Naive thymus-derived CD4-positive, alpha-beta T cell (primary cell): ENCODE data around the gene SLC45A3. TPM values are rescaled to one million over a fixed set of nuclear protein-coding genes. Genes with fewer than 3 reads are reported as not detected.

Experiments used
- ATAC-seq: fragments of 150-1000 bp; cut with Tn5 transposase; 2 replicates; pipeline ENCODE4 v1.10.0; 2021; ENCODE audit warnings: mild to moderate bottlenecking, moderate library complexity
- CTCF ChIA-PET: fragments of 350-600 bp; sonication (Branson Sonifier 250); formaldehyde crosslinking; loops from one replicate; lab custom pipeline; 2021; ENCODE audit warnings: antibody characterized with exemption; lab: Charles Lee
- POLR2A ChIA-PET: fragments of 350-600 bp; sonication (Branson Sonifier 250); formaldehyde crosslinking; loops from one replicate; lab custom pipeline; 2021; ENCODE audit warnings: antibody characterized with exemption, inconsistent platforms; lab: Charles Lee
- DNase-seq, 9 donors: peaks; one replicate each; pipeline versions ENCODE4 v3.0.0 to v3.0.0-alpha.2; 2020 to 2022; ENCODE audit warnings: mixed read lengths in 1 of 9
- H3K27ac ChIP-seq: one replicate; pipeline ENCODE4 v1.7.0; 2013; ENCODE audit warnings: mild to moderate bottlenecking, low read depth, low read length, moderate library complexity
- H3K27me3 ChIP-seq, 2 donors: one replicate each; pipeline ENCODE4 v1.7.0; 2013; ENCODE audit warnings: low read length in 2 of 2, mild to moderate bottlenecking in 2 of 2, moderate library complexity in 2 of 2; ENCODE audit not compliant: control insufficient read depth in 2 of 2, insufficient read depth in 2 of 2
- H3K36me3 ChIP-seq, 3 experiments: 1 replicate in 2 of 3; 2 replicates in 1 of 3; pipeline ENCODE4 v1.7.0; 2013; ENCODE audit warnings: low read length in 3 of 3, mild to moderate bottlenecking in 3 of 3, moderate library complexity in 1 of 3; ENCODE audit not compliant: insufficient read depth in 3 of 3, control insufficient read depth in 2 of 3
- H3K4me1 ChIP-seq, 2 donors: one replicate each; pipeline ENCODE4 v1.7.0; 2013; ENCODE audit warnings: low read length in 2 of 2, mild to moderate bottlenecking in 2 of 2, moderate library complexity in 1 of 2; ENCODE audit not compliant: control insufficient read depth in 2 of 2, insufficient read depth in 2 of 2
- H3K4me3 ChIP-seq: 2 replicates; pipeline ENCODE4 v1.7.0; 2013; ENCODE audit warnings: mild to moderate bottlenecking, low read length
- H3K9me3 ChIP-seq, 3 experiments: 1 replicate in 2 of 3; 2 replicates in 1 of 3; pipeline ENCODE4 v1.7.0; 2013; ENCODE audit warnings: low read length in 3 of 3; ENCODE audit not compliant: control insufficient read depth in 2 of 3
- H3K27ac Mint-ChIP-seq, 9 donors: one replicate each; pipeline ENCODE4 v1.8.0; 2020 to 2022; ENCODE audit warnings: mixed read lengths in 9 of 9, mild to moderate bottlenecking in 8 of 9, moderate library complexity in 5 of 9, inconsistent platforms in 2 of 9
- H3K27me3 Mint-ChIP-seq, 5 donors: one replicate each; pipeline ENCODE4 v1.8.0; 2021 to 2022; ENCODE audit warnings: mixed read lengths in 5 of 5, mild to moderate bottlenecking in 1 of 5
- H3K36me3 Mint-ChIP-seq, 5 donors: one replicate each; pipeline ENCODE4 v1.8.0; 2020 to 2022; ENCODE audit warnings: mixed read lengths in 5 of 5, mild to moderate bottlenecking in 3 of 5, inconsistent platforms in 1 of 5
- H3K4me1 Mint-ChIP-seq, 7 donors: one replicate each; pipeline ENCODE4 v1.8.0; 2020 to 2022; ENCODE audit warnings: mixed read lengths in 7 of 7, mild to moderate bottlenecking in 3 of 7, inconsistent platforms in 1 of 7
- H3K4me3 Mint-ChIP-seq, 10 donors: one replicate each; pipeline ENCODE4 v1.8.0; 2020 to 2022; ENCODE audit warnings: mild to moderate bottlenecking in 10 of 10, mixed read lengths in 10 of 10, moderate library complexity in 6 of 10, inconsistent platforms in 2 of 10
- H3K9me3 Mint-ChIP-seq, 11 donors: one replicate each; pipeline ENCODE4 v1.8.0; 2020 to 2022; ENCODE audit warnings: mixed read lengths in 11 of 11, mild to moderate bottlenecking in 4 of 11, inconsistent platforms in 1 of 11, moderate library complexity in 1 of 11
- intact Hi-C, 2 donors: fragments of 100-400 bp; cut with micrococcal nuclease; formaldehyde crosslinking; loops; one replicate each; pipeline ENCODE4 v1.15.1; 2023
- polyA plus RNA-seq, 2 donors: library from polyadenylated mRNA; unstranded; fragments of 300-500 nt; fragmentation: Illumina TruSeq; gene quantifications; one replicate each; pipeline ENCODE4 v1.2.3, GENCODE V29; 2021
- total RNA-seq, 6 experiments: library from RNA in 5 of 6; stranded (reverse) in 5 of 6; gene quantifications; 1 replicate in 5 of 6; 2 replicates in 1 of 6; pipeline ENCODE4 v1.2.3 and lab custom pipeline; 2021 to 2026

Gene SLC45A3
- total and polyA plus RNA-seq, 7 experiments from 2014 or later = 0.10 to 8.7 (median 0.54) TPM; not detected in 2

GRCh38 chr1:205615789-205616188, 64.5 kb downstream of the SLC45A3 start:
- intact Hi-C loops = no loop called here
- H3K4me1 ChIP-seq = peaks cover 10 to 19% of the 10 kb centered on the region in 2 donors
- no peak for DNase-seq
- H3K4me3 Mint-ChIP-seq = no peak overlapping the region
- no peak overlapping the region for H3K4me3 ChIP-seq
- no peak overlapping the region for H3K27ac ChIP-seq
- peaks cover 22 to 53% (median 37%) of the 10 kb centered on the region in 5 donors for H3K36me3 Mint-ChIP-seq
- H3K27me3 ChIP-seq = no peaks in the 10 kb centered on the region
- POLR2A ChIA-PET = interaction anchor here (0.8 to 2.2 kb wide), 2 partner anchors 14 to 16 kb away, joined by 3 to 11 read pairs; partner anchors contain the start of gene ELK4
- H3K27me3 Mint-ChIP-seq = no peaks in the 10 kb centered on the region
- H3K36me3 ChIP-seq = peaks cover 14 to 72% (median 51%) of the 10 kb centered on the region in 3 experiments
- CTCF ChIA-PET = interaction anchor here (0.9 to 1.9 kb wide), 2 partner anchors 13 to 16 kb away, joined by 3 to 5 read pairs; partner anchors contain the start of gene ELK4
- no peak for ATAC-seq
- H3K4me1 Mint-ChIP-seq = peaks cover 12 to 72% (median 60%) of the 10 kb centered on the region in 7 donors
- peak overlapping the region in 6 of 9 donors; percentile 11 to 70 (median 34) for H3K27ac Mint-ChIP-seq
- no peaks in the 10 kb centered on the region for H3K9me3 Mint-ChIP-seq
- H3K9me3 ChIP-seq = no peaks in the 10 kb centered on the region

- ATAC-seq (no peak), DNase-seq (no peak)
- ChIA-PET POLR2A (interaction anchor here (1.1 to 1.7 kb wide), 3 partner anchors 14 to 22 kb away, joined by 3 to 7 read pairs (median 4); no protein-coding TSS in a partner anchor), CTCF (interaction anchor here (3.5 kb wide), 1 partner anchor 21 kb away, joined by 17 read pairs; no protein-coding TSS in a partner anchor)
- Histone ChIP-seq H3K27me3 (no peaks in the 10 kb centered on the region), H3K4me1 (peaks cover 12 to 22% of the 10 kb centered on the region in 2 donors), H3K9me3 (no peaks in the 10 kb centered on the region), H3K36me3 (peaks cover 14 to 69% (median 42%) of the 10 kb centered on the region in 3 experiments), H3K4me3 (no peak overlapping the region), H3K27ac (peak overlapping the region; percentile 19)
- H3K27ac Mint-ChIP-seq = peak overlapping the region in 6 of 9 donors; percentile 3 to 70 (median 63)
- H3K4me3 Mint-ChIP-seq = peak overlapping the region in 1 of 10 donors; percentile 13
- no peaks in the 10 kb centered on the region for H3K9me3 Mint-ChIP-seq
- intact Hi-C loops = no loop called here
- H3K36me3 Mint-ChIP-seq = peaks cover 13 to 42% (median 32%) of the 10 kb centered on the region in 5 donors
- peaks cover 17 to 72% (median 63%) of the 10 kb centered on the region in 7 donors for H3K4me1 Mint-ChIP-seq
- H3K27me3 Mint-ChIP-seq = no peaks in the 10 kb centered on the region
Observed at GRCh38 chr1:205613854-205614412, 66.4 kb downstream of the SLC45A3 start.

GRCh38 chr1:205612556-205612955, 67.8 kb downstream of the SLC45A3 start:
- Mint-ChIP-seq H3K36me3 (peaks cover 13 to 42% (median 34%) of the 10 kb centered on the region in 5 donors), H3K4me3 (no peak overlapping the region), H3K27ac (no peak overlapping the region), H3K4me1 (peaks cover 17 to 82% (median 70%) of the 10 kb centered on the region in 7 donors), H3K9me3 (no peaks in the 10 kb centered on the region), H3K27me3 (no peaks in the 10 kb centered on the region)
- H3K4me1 ChIP-seq = peaks cover 12 to 22% of the 10 kb centered on the region in 2 donors
- no peaks in the 10 kb centered on the region for H3K9me3 ChIP-seq
- POLR2A ChIA-PET = interaction anchor here (1.2 to 1.7 kb wide), 3 partner anchors 19 to 21 kb away, joined by 4 to 7 read pairs (median 4); no protein-coding TSS in a partner anchor
- CTCF ChIA-PET = interaction anchor here (1.0 to 3.5 kb wide), 2 partner anchors 20 kb away, joined by 4 to 17 read pairs; no protein-coding TSS in a partner anchor
- ATAC-seq (no peak), DNase-seq (no peak)
- intact Hi-C loops = no loop called here
- H3K27ac ChIP-seq = no peak overlapping the region
- H3K4me3 ChIP-seq = no peak overlapping the region
- H3K36me3 ChIP-seq = peaks cover 14 to 66% (median 37%) of the 10 kb centered on the region in 3 experiments
- no peaks in the 10 kb centered on the region for H3K27me3 ChIP-seq

- no peaks in the 10 kb centered on the region for H3K27me3 ChIP-seq
- DNase-seq (no peak), ATAC-seq (no peak)
- Mint-ChIP-seq H3K9me3 (no peaks in the 10 kb centered on the region), H3K4me3 (no peak overlapping the region), H3K27me3 (no peaks in the 10 kb centered on the region), H3K27ac (peak overlapping the region in 2 of 9 donors; percentile 24 to 87), H3K36me3 (peaks cover 13 to 42% (median 34%) of the 10 kb centered on the region in 5 donors), H3K4me1 (peaks cover 17 to 83% (median 70%) of the 10 kb centered on the region in 7 donors)
- intact Hi-C loops = no loop called here
- peaks cover 12 to 22% of the 10 kb centered on the region in 2 donors for H3K4me1 ChIP-seq
- peaks cover 14 to 68% (median 37%) of the 10 kb centered on the region in 3 experiments for H3K36me3 ChIP-seq
- no peak overlapping the region for H3K27ac ChIP-seq
- ChIA-PET POLR2A (interaction anchor here (1.2 to 1.5 kb wide), 2 partner anchors 19 to 21 kb away, joined by 4 read pairs; no protein-coding TSS in a partner anchor), CTCF (interaction anchor here (1.0 to 3.5 kb wide), 2 partner anchors 20 kb away, joined by 4 to 17 read pairs; no protein-coding TSS in a partner anchor)
- H3K9me3 ChIP-seq = no peaks in the 10 kb centered on the region
- H3K4me3 ChIP-seq = no peak overlapping the region
Observed at GRCh38 chr1:205612104-205612503, 68.2 kb downstream of the SLC45A3 start.

- Mint-ChIP-seq H3K27ac (peak overlapping the region; percentile 24 to 87 (median 65)), H3K4me3 (peak overlapping the region in 7 of 10 donors; percentile 10 to 66 (median 33)), H3K36me3 (peaks cover 12 to 35% (median 29%) of the 10 kb centered on the region in 5 donors), H3K27me3 (no peaks in the 10 kb centered on the region), H3K9me3 (no peaks in the 10 kb centered on the region), H3K4me1 (peaks cover 17 to 78% (median 64%) of the 10 kb centered on the region in 7 donors)
- ChIA-PET CTCF (interaction anchor here (3.5 kb wide), 1 partner anchor 18 kb away, joined by 17 read pairs; no protein-coding TSS in a partner anchor), POLR2A (interaction anchor here (0.6 to 1.5 kb wide), 2 partner anchors 17 to 18 kb away, joined by 4 to 5 read pairs; no protein-coding TSS in a partner anchor)
- Histone ChIP-seq H3K36me3 (peaks cover 5 to 59% (median 27%) of the 10 kb centered on the region in 3 experiments), H3K27me3 (no peaks in the 10 kb centered on the region), H3K4me3 (no peak overlapping the region), H3K4me1 (peaks cover 12 to 22% of the 10 kb centered on the region in 2 donors), H3K9me3 (no peaks in the 10 kb centered on the region), H3K27ac (peak overlapping the region; percentile 27)
- DNase-seq = no peak
- ATAC-seq = no peak
- intact Hi-C loops = loop anchor here (1.0 to 2.0 kb wide), 2 partner anchors 16 to 21 kb away; partner anchors contain the start of gene ELK4 (in 1 of the 2)
Observed at GRCh38 chr1:205610901-205611466, 69.3 kb downstream of the SLC45A3 start.

GRCh38 chr1:205610036-205610435, 70.3 kb downstream of the SLC45A3 start:
- H3K27me3 Mint-ChIP-seq = no peaks in the 10 kb centered on the region
- H3K4me1 Mint-ChIP-seq = peaks cover 20 to 71% (median 57%) of the 10 kb centered on the region in 7 donors
- Histone ChIP-seq H3K4me3 (no peak overlapping the region), H3K9me3 (no peaks in the 10 kb centered on the region), H3K27ac (no peak overlapping the region), H3K4me1 (peaks cover 12 to 22% of the 10 kb centered on the region in 2 donors), H3K36me3 (peaks cover 0 to 52% (median 22%) of the 10 kb centered on the region in 3 experiments), H3K27me3 (no peaks in the 10 kb centered on the region)
- ATAC-seq (no peak), DNase-seq (no peak)
- ChIA-PET CTCF (no interaction called here), POLR2A (interaction anchor here (2.4 kb wide), 1 partner anchor 22 kb away, joined by 9 read pairs; the partner anchor contains the start of gene ELK4)
- H3K27ac Mint-ChIP-seq = peak overlapping the region in 6 of 9 donors; percentile 12 to 87 (median 52)
- peaks cover 4 to 28% (median 22%) of the 10 kb centered on the region in 5 donors for H3K36me3 Mint-ChIP-seq
- H3K4me3 Mint-ChIP-seq = peak overlapping the region in 1 of 10 donors; percentile 50
- H3K9me3 Mint-ChIP-seq = no peaks in the 10 kb centered on the region
- intact Hi-C loops = loop anchor here in 1 of 2 donors (2.0 kb wide), 1 partner anchor 15 kb away; no protein-coding TSS in a partner anchor
